NCI-H1694 treated with DMSO at 0.1 percent for 48 hours (cell line): ENCODE data around the gene RASD1.
"Not testable (repeated sequence)": the region's sequence is repeated elsewhere in the genome, so short reads cannot be mapped to it uniquely, and the experiment has no call there.

Source experiments
- DNase-seq: peaks from one replicate; lab custom pipeline; 2025; lab: John Stamatoyannopoulos, UW

RASD1 gene

GRCh38 chr17:17469358-17469757, 26.8 kb downstream of the RASD1 start:
- DNase-seq = no peak

- DNase-seq = no peak
Observed at GRCh38 chr17:17468217-17469010, 27.8 kb downstream of the RASD1 start.

GRCh38 chr17:17467720-17468119, 28.5 kb downstream of the RASD1 start:
- no peak for DNase-seq

- DNase-seq = peak; percentile 81
Observed at GRCh38 chr17:17467016-17467415, 29.2 kb downstream of the RASD1 start.

- DNase-seq = no peak
Observed at GRCh38 chr17:17466511-17466910, 29.7 kb downstream of the RASD1 start.

GRCh38 chr17:17465878-17466277, 30.3 kb downstream of the RASD1 start:
- DNase-seq = not testable (repeated sequence)

GRCh38 chr17:17463821-17464220, 32.4 kb downstream of the RASD1 start:
- DNase-seq = no peak

GRCh38 chr17:17462048-17462824, 34.0 kb downstream of the RASD1 start:
- DNase-seq = no peak

GRCh38 chr17:17460038-17460437, 36.2 kb downstream of the RASD1 start:
- no peak for DNase-seq

- no peak for DNase-seq
Observed at GRCh38 chr17:17457680-17458079, 38.5 kb downstream of the RASD1 start.

- DNase-seq = no peak
Observed at GRCh38 chr17:17456251-17456650, 39.9 kb downstream of the RASD1 start.

GRCh38 chr17:17455173-17455572, 41.0 kb downstream of the RASD1 start:
- DNase-seq = no peak

- DNase-seq = not testable (repeated sequence)
Observed at GRCh38 chr17:17454700-17455099, 41.5 kb downstream of the RASD1 start.

- no peak for DNase-seq
Observed at GRCh38 chr17:17454276-17454675, 41.9 kb downstream of the RASD1 start.

- DNase-seq = no peak
Observed at GRCh38 chr17:17453088-17453487, 43.1 kb downstream of the RASD1 start.

GRCh38 chr17:17448723-17449122, 47.5 kb downstream of the RASD1 start:
- DNase-seq = no peak

- DNase-seq = no peak
Observed at GRCh38 chr17:17448076-17448475, 48.1 kb downstream of the RASD1 start.

GRCh38 chr17:17447264-17447663, 48.9 kb downstream of the RASD1 start:
- no peak for DNase-seq

GRCh38 chr17:17446666-17447155, 49.5 kb downstream of the RASD1 start:
- DNase-seq = no peak

- DNase-seq = no peak
Observed at GRCh38 chr17:17445925-17446665, 50.1 kb downstream of the RASD1 start.

GRCh38 chr17:17445296-17445924, 50.8 kb downstream of the RASD1 start:
- no peak for DNase-seq
